ENCODE data around the gene CT45A3. TPM values are rescaled to one million over a fixed set of nuclear protein-coding genes. Genes with fewer than 3 reads are reported as not detected.
"Not testable (repeated sequence)": the region's sequence is repeated elsewhere in the genome, so short reads cannot be mapped to it uniquely, and the experiment has no call there.

CT45A3 gene
- not detected in 2 replicates for total RNA-seq (2014; rRNA removed; shearing (Covaris generic))

- DNase-seq (ENCODE audit: low spot score): not testable (repeated sequence)
Measured at GRCh38 chrX:135768091-135768490, at the start of gene CT45A3. Gene CT45A3, minus strand, starts transcription at chrX:135768191. Its CDS starts 3,747 bp downstream, at chrX:135764444.

GRCh38 chrX:135802687-135803086, 34.7 kb upstream of the CT45A3 start, which contains the start of gene CT45A6:
Gene CT45A6, minus strand, starts transcription at chrX:135802787. Its CDS starts 3,794 bp downstream, at chrX:135798993.
- DNase-seq (ENCODE audit: low spot score): not testable (repeated sequence)

GRCh38 chrX:135785403-135785802, 17.4 kb upstream of the CT45A3 start, which contains the start of gene CT45A5:
Gene CT45A5, minus strand, starts transcription at chrX:135785503. Its CDS starts 3,774 bp downstream, at chrX:135781729.
- DNase-seq (ENCODE audit: low spot score): not testable (repeated sequence)

GRCh38 chrX:135744739-135745138, 23.3 kb downstream of the CT45A3 start:
- DNase-seq (ENCODE audit: low spot score): not testable (repeated sequence)

DNA sequence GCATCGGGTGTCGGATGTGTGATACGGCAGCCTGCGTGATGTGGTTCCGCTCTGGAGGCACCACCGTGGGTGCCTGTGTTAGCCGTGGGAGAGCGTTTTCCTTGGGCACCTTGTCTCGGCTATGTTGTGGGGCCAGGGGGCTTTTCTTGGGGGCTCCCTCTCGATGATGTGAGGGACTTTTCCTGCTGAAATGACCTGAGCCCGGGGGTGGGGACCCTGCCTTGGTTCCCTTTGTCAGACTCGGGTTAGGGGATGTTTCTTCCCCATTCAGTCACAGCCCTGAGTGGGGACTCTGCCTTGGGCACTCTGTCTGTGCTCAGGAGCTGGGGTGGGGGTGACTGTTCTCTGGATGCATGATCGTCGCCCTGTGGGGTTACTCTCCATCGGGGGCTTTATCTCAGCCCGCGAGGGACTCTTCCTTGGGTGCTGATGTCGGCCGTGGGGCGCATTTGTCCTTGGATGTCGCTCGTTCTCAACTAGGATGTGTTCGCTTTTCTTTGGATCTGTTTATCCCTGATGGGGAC, 26.7 kb downstream of the CT45A3 start:
- no peak for DNase-seq (ENCODE audit: low spot score)

- peak; percentile 1 for DNase-seq (ENCODE audit: low spot score)
Measured at GRCh38 chrX:135740681-135741149, 27.3 kb downstream of the CT45A3 start.

GRCh38 chrX:135737366-135738071, 30.5 kb downstream of the CT45A3 start:
- no peak for DNase-seq (ENCODE audit: low spot score)

DNA sequence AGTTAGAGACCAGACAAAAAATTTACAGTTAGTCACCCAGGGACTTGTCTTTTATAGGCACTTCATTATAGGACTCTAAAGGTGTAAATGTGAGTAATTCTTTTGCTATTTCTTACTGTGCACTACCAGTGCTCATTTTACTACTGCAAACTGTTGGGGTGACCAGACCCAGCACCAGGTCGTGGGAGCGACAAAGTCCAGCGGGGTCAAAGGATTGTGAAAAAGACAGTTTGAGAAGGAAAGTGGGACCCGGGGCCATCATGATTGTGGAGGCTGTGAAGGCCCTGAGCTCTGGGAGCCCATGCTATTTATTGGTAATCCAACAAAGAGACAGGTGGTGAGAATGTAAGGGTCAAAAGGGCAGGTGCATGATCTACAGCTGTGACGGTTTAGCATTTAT, 33.3 kb downstream of the CT45A3 start:
- DNase-seq (ENCODE audit: low spot score): not testable (repeated sequence)

DNA sequence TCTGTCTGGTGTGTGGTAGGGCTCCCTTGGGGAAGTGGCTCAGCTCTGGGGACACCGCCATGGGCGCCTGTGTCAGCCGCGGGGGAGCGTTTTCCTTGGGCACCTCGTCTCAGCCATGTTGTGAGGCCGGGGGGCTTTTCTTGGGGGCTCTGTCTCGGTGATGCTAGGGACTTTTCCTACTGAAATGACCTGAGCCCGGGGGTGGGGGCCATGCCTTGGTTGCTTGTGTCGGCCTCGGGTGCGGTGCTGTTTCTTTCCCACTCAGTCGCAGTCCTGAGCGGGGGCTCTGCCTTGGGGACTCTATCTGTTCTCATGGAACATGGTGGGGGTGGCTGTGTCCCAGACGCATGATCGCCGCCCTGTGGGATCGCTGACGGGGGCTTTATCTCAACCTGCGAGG, 54.2 kb downstream of the CT45A3 start:
- DNase-seq (ENCODE audit: low spot score): no peak

GRCh38 chrX:135713183-135713689, 54.8 kb downstream of the CT45A3 start, which contains the start of gene CT45A1:
Gene CT45A1, plus strand, starts transcription at chrX:135713639. Its CDS starts 5,302 bp downstream, at chrX:135718941.
- not testable (repeated sequence) for DNase-seq (ENCODE audit: low spot score)

Other genes starting within 250 kb of the CT45A3 start
- 0.14 and 0.38 TPM in 2 replicates for gene INTS6L, start 247.5 kb downstream of the CT45A3 start, total RNA-seq (2014; rRNA removed; shearing (Covaris generic))
- gene CT45A1, start 54.6 kb downstream of the CT45A3 start, total RNA-seq (2014; rRNA removed; shearing (Covaris generic)): not detected in 2 replicates
- gene CT45A5, start 17.3 kb upstream of the CT45A3 start, total RNA-seq (2014; rRNA removed; shearing (Covaris generic)): not detected in 2 replicates
- gene CT45A6, start 34.6 kb upstream of the CT45A3 start, total RNA-seq (2014; rRNA removed; shearing (Covaris generic)): not detected in 2 replicates
- not detected in 2 replicates for gene CT45A2, start 51.8 kb upstream of the CT45A3 start, total RNA-seq (2014; rRNA removed; shearing (Covaris generic))
- gene CT45A7, start 69.1 kb upstream of the CT45A3 start, total RNA-seq (2014; rRNA removed; shearing (Covaris generic)): not detected in 2 replicates
- gene CT45A8, start 86.3 kb upstream of the CT45A3 start, total RNA-seq (2014; rRNA removed; shearing (Covaris generic)): not detected in 2 replicates
- not detected in 2 replicates for gene CT45A9, start 103.6 kb upstream of the CT45A3 start, total RNA-seq (2014; rRNA removed; shearing (Covaris generic))
- not detected in 2 replicates for gene CT45A10, start 125.3 kb upstream of the CT45A3 start, total RNA-seq (2014; rRNA removed; shearing (Covaris generic))
- not detected in 2 replicates for gene SAGE1, start 125.5 kb upstream of the CT45A3 start, total RNA-seq (2014; rRNA removed; shearing (Covaris generic))
- 9.5 and 11.3 TPM in 2 replicates for gene MMGT1, start 205.8 kb upstream of the CT45A3 start, total RNA-seq (2014; rRNA removed; shearing (Covaris generic))
- gene SLC9A6, start 217.2 kb upstream of the CT45A3 start, total RNA-seq (2014; rRNA removed; shearing (Covaris generic)): 6.8 and 12.2 TPM in 2 replicates

All from A172 (cell line).